Gastroesophageal sphincter (tissue), 4 donors: ENCODE measurements around the gene HSPB8. TPM values are rescaled to one million over a fixed set of nuclear protein-coding genes. Genes with fewer than 3 reads are reported as not detected.
"Not testable (repeated sequence)": the region's sequence is repeated elsewhere in the genome, so short reads cannot be mapped to it uniquely, and the experiment has no call there.

Source experiments
- ATAC-seq: fragments of 150-250 bp; one replicate; pipeline ENCODE4 v1.9.1; 2016; ENCODE audit warnings: mild to moderate bottlenecking, moderate library complexity
- H3K27ac ChIP-seq, 4 donors: fragments of 200-600 bp; sonication (generic) in 3 of 4; 1 replicate in 3 of 4; 2 replicates in 1 of 4; pipeline ENCODE4 v1.5.1; 2016 to 2019
- H3K27me3 ChIP-seq: fragments of 200-600 bp; sonication (generic); one replicate; pipeline ENCODE4 v1.5.1; 2019
- H3K36me3 ChIP-seq, 2 donors: fragments of 200-600 bp; sonication (generic); one replicate each; pipeline ENCODE4 v1.5.1; 2019; ENCODE audit warnings: control low read depth in 1 of 2
- H3K4me1 ChIP-seq, 3 donors: fragments of 200-600 bp; sonication (generic); 1 replicate in 2 of 3; 2 replicates in 1 of 3; pipeline ENCODE4 v1.5.1; 2016 to 2019; ENCODE audit warnings: control low read depth in 2 of 3
- H3K4me3 ChIP-seq, 2 donors: fragments of 200-600 bp; sonication (generic); one replicate each; pipeline ENCODE4 v1.5.1; 2019; ENCODE audit warnings: mild to moderate bottlenecking in 1 of 2, moderate library complexity in 1 of 2
- H3K9me3 ChIP-seq, 3 donors: fragments of 200-600 bp; sonication (generic); one replicate each; pipeline ENCODE4 v1.5.1; 2017 to 2019; ENCODE audit warnings: control low read depth in 2 of 3
- EP300 ChIP-seq: sonication (generic); formaldehyde crosslinking; IDR thresholded peaks from one replicate; pipeline ENCODE4 v1.6.1; 2017; ENCODE audit warnings: antibody characterized with exemption, mild to moderate bottlenecking
- POLR2A ChIP-seq, 2 donors: fragments of 450-650 bp; IDR thresholded peaks; one replicate each; pipeline ENCODE4 v1.6.1; 2017; ENCODE audit warnings: antibody characterized with exemption in 2 of 2, mild to moderate bottlenecking in 2 of 2, moderate library complexity in 1 of 2
- POLR2AphosphoS5 ChIP-seq: sonication (generic); formaldehyde crosslinking; IDR thresholded peaks from one replicate; pipeline ENCODE4 v1.6.1; 2017; ENCODE audit warnings: antibody characterized with exemption
- WGBS, 2 donors: methylation state at CpG; one replicate each; pipeline ENCODE4 v1.1.5; 2018; ENCODE audit warnings: low coverage in 1 of 2; 5-methylcytosine and 5-hydroxymethylcytosine counted together
- total RNA-seq, 4 donors: library from RNA; depleted of rRNA; stranded (reverse); fragments of >200 nt; gene quantifications; one replicate each; pipeline ENCODE4 v1.1.0, GENCODE V29; 2016
- TF ChIP-seq, protein P1 (sequence below), 4 experiments: fragments of 200-600 bp in 2 of 4; fragments of 450-650 bp in 2 of 4; sonication (generic) in 1 of 4; IDR thresholded peaks; one replicate each; pipeline ENCODE4 v1.5.1; 2017 to 2019; ENCODE audit warnings: antibody characterized with exemption in 4 of 4, mild to moderate bottlenecking in 2 of 4, moderate library complexity in 2 of 4

The HSPB8 gene
- total RNA-seq, 4 donors from 2014 or later, result 389 to 508 (median 448) TPM

DNA sequence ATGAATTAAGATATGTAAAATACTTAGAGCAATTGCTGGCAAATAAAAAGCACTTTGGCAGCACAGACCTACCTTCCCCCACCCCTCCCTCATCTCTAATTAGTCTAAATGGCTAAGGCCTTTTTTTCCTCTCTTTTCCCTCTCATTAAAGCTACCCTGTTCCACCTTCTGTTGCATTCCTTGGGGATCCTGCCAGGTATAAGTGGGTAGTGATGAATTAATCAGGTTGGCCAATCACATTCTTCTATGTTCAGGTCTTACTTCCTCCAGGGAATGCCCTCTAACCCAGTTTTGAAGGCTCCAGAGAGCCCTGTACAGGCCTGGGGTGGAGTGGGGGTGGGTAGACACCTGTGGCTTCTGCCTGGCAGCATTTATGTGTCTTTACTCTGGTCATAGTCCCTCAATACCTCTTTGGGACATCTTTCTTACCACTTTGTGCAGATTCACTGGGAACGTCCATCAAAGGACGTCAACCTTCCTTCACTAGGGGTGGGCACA, 28.4 kb downstream of the HSPB8 start:
- H3K27ac ChIP-seq, result peak overlapping the region; percentile 72 to 87 (median 78)
- peaks cover 0 to 71% (median 25%) of the 10 kb centered on the region in 3 donors for H3K4me1 ChIP-seq
- H3K36me3 ChIP-seq, result no peaks in the 10 kb centered on the region
- no peaks in the 10 kb centered on the region for H3K27me3 ChIP-seq
- no peaks in the 10 kb centered on the region for H3K9me3 ChIP-seq
- no peak overlapping the region for H3K4me3 ChIP-seq
- TF ChIP-seq POLR2AphosphoS5 (no peak), EP300 (no peak), POLR2A (IDR thresholded peaks at IDR 0.05) (no peak)
- TF ChIP-seq, protein P1, sequence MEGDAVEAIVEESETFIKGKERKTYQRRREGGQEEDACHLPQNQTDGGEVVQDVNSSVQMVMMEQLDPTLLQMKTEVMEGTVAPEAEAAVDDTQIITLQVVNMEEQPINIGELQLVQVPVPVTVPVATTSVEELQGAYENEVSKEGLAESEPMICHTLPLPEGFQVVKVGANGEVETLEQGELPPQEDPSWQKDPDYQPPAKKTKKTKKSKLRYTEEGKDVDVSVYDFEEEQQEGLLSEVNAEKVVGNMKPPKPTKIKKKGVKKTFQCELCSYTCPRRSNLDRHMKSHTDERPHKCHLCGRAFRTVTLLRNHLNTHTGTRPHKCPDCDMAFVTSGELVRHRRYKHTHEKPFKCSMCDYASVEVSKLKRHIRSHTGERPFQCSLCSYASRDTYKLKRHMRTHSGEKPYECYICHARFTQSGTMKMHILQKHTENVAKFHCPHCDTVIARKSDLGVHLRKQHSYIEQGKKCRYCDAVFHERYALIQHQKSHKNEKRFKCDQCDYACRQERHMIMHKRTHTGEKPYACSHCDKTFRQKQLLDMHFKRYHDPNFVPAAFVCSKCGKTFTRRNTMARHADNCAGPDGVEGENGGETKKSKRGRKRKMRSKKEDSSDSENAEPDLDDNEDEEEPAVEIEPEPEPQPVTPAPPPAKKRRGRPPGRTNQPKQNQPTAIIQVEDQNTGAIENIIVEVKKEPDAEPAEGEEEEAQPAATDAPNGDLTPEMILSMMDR (IDR thresholded peaks at IDR 0.05), result no peak
- 81 to 100% methylated on average over 1 to 2 of the region's 2 CpGs for WGBS, 2 donors
- no peak for ATAC-seq

DNA sequence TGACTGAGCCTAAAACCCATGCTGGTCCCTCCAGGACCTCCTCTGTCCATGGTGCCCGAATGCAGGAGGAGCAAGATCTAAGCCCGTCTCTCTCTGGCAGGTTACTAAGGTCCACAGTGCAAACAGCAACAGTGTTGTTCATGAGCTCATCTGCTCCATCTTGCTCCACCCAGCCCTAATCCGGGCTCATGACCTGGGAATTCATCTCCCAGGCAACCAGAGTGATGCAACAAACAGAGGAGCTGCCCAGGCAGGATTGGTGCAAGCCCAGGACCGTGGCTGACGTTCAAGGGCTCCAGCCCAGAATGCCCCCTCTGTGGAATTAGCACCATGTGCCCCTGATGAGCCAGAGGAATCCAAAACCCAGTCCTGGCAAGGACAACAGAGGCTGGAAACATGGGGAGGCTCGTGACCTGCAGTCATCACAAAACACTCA, 29.9 kb downstream of the HSPB8 start:
- H3K27ac ChIP-seq, result peak overlapping the region in 3 of 4 donors; percentile 73 to 87 (median 82)
- no peaks in the 10 kb centered on the region for H3K36me3 ChIP-seq
- H3K27me3 ChIP-seq, result no peaks in the 10 kb centered on the region
- H3K9me3 ChIP-seq, result no peaks in the 10 kb centered on the region
- peak; percentile 94 for ATAC-seq
- 6% methylated on average over 3 of the region's 6 CpGs; no CpG with 5 or more reads in 1 of the 2 donors for WGBS, 2 donors
- peaks cover 0 to 56% (median 16%) of the 10 kb centered on the region in 3 donors for H3K4me1 ChIP-seq
- H3K4me3 ChIP-seq, result no peak overlapping the region
- TF ChIP-seq, protein P1 (IDR thresholded peaks at IDR 0.05), result no peak
- TF ChIP-seq POLR2AphosphoS5 (peak; percentile 87), EP300 (peak; percentile 35)

DNA sequence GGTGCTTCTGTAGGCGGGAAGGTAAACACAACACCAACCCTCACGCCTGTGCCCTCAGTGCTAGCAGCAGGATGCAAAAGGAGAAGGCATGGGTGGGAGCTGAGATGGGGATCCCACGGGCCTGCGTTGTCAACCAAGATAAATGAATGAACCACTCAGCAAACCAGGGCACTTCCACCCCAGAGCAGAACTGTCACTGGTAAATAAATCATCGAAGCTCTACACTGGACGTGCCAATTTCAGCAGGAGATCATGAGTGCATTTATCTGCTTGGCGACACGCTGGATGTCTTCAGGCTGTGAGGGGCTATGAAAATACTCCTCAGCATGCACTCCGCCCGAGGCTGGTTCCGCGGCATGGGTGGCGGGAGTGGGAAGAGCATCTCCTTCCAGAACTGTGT, 33.2 kb downstream of the HSPB8 start:
- ATAC-seq, result no peak
- H3K27ac ChIP-seq, result peak overlapping the region in 1 of 4 donors; percentile 34
- peaks cover 0 to 25% (median 11%) of the 10 kb centered on the region in 3 donors for H3K4me1 ChIP-seq
- 44 to 84% methylated on average over 5 of the region's 13 CpGs for WGBS, 2 donors
- no peak for TF ChIP-seq EP300
- TF ChIP-seq, protein P1 (IDR thresholded peaks at IDR 0.05), result no peak
- TF ChIP-seq POLR2AphosphoS5, result no peak
- TF ChIP-seq POLR2A (IDR thresholded peaks at IDR 0.05), result no peak
- no peaks in the 10 kb centered on the region for H3K36me3 ChIP-seq
- no peaks in the 10 kb centered on the region for H3K9me3 ChIP-seq
- no peak overlapping the region for H3K4me3 ChIP-seq
- H3K27me3 ChIP-seq, result no peaks in the 10 kb centered on the region

DNA sequence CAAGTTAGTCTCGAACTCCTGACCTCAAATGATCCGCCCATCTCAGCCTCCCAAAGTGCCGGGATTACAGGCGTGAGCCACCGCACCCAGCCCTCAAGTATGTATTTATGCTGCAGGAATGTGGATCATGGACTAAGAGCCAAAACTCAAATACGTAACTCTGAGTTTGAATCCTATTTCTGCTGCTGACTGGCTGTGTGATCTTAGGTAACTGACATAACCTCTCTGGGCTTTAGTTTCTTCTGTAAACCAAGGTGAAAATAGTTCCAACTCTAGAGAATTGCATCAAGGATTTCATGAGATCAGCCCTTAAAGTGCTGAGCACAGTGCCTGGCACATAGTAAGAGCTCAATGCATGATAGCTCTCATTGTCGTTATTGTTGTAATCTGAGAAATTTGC, 37.4 kb downstream of the HSPB8 start:
- no peaks in the 10 kb centered on the region for H3K36me3 ChIP-seq
- no peaks in the 10 kb centered on the region for H3K27me3 ChIP-seq
- no peak overlapping the region for H3K4me3 ChIP-seq
- no peaks in the 10 kb centered on the region for H3K9me3 ChIP-seq
- no peak overlapping the region for H3K27ac ChIP-seq
- ATAC-seq, result no peak
- no peaks in the 10 kb centered on the region for H3K4me1 ChIP-seq
- TF ChIP-seq POLR2AphosphoS5 (no peak), POLR2A (IDR thresholded peaks at IDR 0.05) (no peak), EP300 (no peak)
- TF ChIP-seq, protein P1 (IDR thresholded peaks at IDR 0.05), result no peak
- 95 to 97% methylated on average over 4 to 6 of the region's 7 CpGs for WGBS, 2 donors

DNA sequence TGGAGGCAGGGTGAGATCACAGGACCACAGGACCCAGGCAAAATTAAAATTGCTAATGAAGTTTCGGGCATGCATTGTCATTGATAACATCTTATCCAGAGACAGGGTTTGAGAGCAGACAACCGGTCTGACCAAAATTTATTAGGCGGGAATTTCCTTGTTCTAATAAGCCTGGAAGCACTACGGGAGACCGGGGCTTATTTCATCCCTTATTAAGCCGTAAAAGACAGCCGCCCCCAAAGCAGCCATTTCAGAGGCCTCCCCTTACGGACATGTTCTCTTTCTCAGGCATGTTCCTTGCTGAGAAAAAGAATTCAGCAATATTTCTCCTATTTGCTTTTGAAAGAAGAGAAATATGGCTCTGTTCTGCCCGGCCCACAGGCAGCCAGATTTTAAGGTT, 40.1 kb downstream of the HSPB8 start:
- H3K36me3 ChIP-seq, H3K4me1 ChIP-seq, H3K4me3 ChIP-seq, H3K27ac ChIP-seq, ATAC-seq, H3K9me3 ChIP-seq, H3K27me3 ChIP-seq: not testable (repeated sequence)
- WGBS, 2 donors, result 86 to 95% methylated on average over 7 to 8 of the region's 9 CpGs
